ENCODE measurements around the gene FRMD4A. TPM values are rescaled to one million over a fixed set of nuclear protein-coding genes. Genes with fewer than 3 reads are reported as not detected.

Gene FRMD4A
- total and polyA plus RNA-seq, 7 donors = 3.0 to 27.8 (median 14.4) TPM

GRCh38 chr10:14134275-14134674, 196.4 kb downstream of the FRMD4A start:
- whole genome bisulfite sequencing, 2 donors = 78 to 86% methylated on average over 1 of the region's 1 CpG
- DNase-seq = no peak
- Histone ChIP-seq H3K9me3 (no peaks in the 10 kb centered on the region), H3K36me3 (no peaks in the 10 kb centered on the region), H3K4me3 (no peak overlapping the region), H3K4me1 (no peaks in the 10 kb centered on the region), H3K27me3 (no peaks in the 10 kb centered on the region), H3K27ac (no peak overlapping the region)
- TF ChIP-seq POLR2AphosphoS5 (IDR thresholded peaks at IDR 0.05) (no peak), POLR2A (IDR thresholded peaks at IDR 0.05) (no peak)
- intact Hi-C loops (cut with DNase I) = no loop called here

GRCh38 chr10:14131261-14131960, 199.3 kb downstream of the FRMD4A start:
- H3K9me3 ChIP-seq = no peaks in the 10 kb centered on the region
- intact Hi-C loops (cut with DNase I) = no loop called here
- no peaks in the 10 kb centered on the region for H3K27me3 ChIP-seq
- no peaks in the 10 kb centered on the region for H3K4me1 ChIP-seq
- no peaks in the 10 kb centered on the region for H3K36me3 ChIP-seq
- WGBS, 2 donors = 87 to 88% methylated on average over 14 of the region's 14 CpGs
- DNase-seq = no peak
- no peak overlapping the region for H3K4me3 ChIP-seq
- H3K27ac ChIP-seq = no peak overlapping the region
- TF ChIP-seq POLR2A (IDR thresholded peaks at IDR 0.05) (no peak), CTCF (IDR thresholded peaks at IDR 0.05) (no peak), EP300 (IDR thresholded peaks at IDR 0.05) (no peak), POLR2AphosphoS5 (IDR thresholded peaks at IDR 0.05) (no peak)

DNA sequence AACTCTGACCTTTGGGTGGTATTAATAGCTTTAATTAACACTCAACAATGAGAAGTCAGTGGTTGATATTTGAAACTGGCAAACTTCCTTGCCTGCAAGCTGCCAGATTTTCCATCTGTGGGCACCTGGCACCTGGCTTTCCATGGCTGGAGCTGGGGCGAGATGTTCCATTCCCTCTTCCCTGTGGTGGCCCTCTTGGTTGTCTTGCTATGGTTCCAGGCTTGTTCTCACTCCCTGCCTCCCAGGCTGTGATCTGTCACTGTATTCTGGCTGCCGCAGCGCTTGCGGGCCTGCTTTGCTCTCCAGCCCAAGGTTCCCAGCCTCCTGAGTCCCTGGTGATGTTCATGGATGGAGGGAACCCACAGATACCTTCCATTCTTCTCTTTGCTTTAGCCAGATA, 201.0 kb downstream of the FRMD4A start:
- DNase-seq = no peak
- TF ChIP-seq POLR2AphosphoS5 (IDR thresholded peaks at IDR 0.05) (no peak), EP300 (IDR thresholded peaks at IDR 0.05) (no peak), POLR2A (IDR thresholded peaks at IDR 0.05) (no peak), CTCF (IDR thresholded peaks at IDR 0.05) (no peak)
- 76 to 94% methylated on average over 4 of the region's 4 CpGs for WGBS, 2 donors
- no peaks in the 10 kb centered on the region for H3K27me3 ChIP-seq
- intact Hi-C loops (cut with DNase I) = no loop called here
- no peaks in the 10 kb centered on the region for H3K4me1 ChIP-seq
- H3K27ac ChIP-seq = no peak overlapping the region
- H3K9me3 ChIP-seq = no peaks in the 10 kb centered on the region
- no peak overlapping the region for H3K4me3 ChIP-seq
- H3K36me3 ChIP-seq = no peaks in the 10 kb centered on the region

- no peak overlapping the region for H3K4me3 ChIP-seq
- no peaks in the 10 kb centered on the region for H3K36me3 ChIP-seq
- TF ChIP-seq POLR2AphosphoS5 (IDR thresholded peaks at IDR 0.05) (no peak), EP300 (IDR thresholded peaks at IDR 0.05) (no peak), POLR2A (IDR thresholded peaks at IDR 0.05) (no peak), CTCF (IDR thresholded peaks at IDR 0.05) (no peak)
- no peaks in the 10 kb centered on the region for H3K4me1 ChIP-seq
- intact Hi-C loops (cut with DNase I) = no loop called here
- WGBS, 2 donors = 74 to 86% methylated on average over 8 of the region's 8 CpGs
- H3K9me3 ChIP-seq = no peaks in the 10 kb centered on the region
- no peak overlapping the region for H3K27ac ChIP-seq
- DNase-seq = no peak
- no peaks in the 10 kb centered on the region for H3K27me3 ChIP-seq
Observed at GRCh38 chr10:14128519-14128918, 202.2 kb downstream of the FRMD4A start.

DNA sequence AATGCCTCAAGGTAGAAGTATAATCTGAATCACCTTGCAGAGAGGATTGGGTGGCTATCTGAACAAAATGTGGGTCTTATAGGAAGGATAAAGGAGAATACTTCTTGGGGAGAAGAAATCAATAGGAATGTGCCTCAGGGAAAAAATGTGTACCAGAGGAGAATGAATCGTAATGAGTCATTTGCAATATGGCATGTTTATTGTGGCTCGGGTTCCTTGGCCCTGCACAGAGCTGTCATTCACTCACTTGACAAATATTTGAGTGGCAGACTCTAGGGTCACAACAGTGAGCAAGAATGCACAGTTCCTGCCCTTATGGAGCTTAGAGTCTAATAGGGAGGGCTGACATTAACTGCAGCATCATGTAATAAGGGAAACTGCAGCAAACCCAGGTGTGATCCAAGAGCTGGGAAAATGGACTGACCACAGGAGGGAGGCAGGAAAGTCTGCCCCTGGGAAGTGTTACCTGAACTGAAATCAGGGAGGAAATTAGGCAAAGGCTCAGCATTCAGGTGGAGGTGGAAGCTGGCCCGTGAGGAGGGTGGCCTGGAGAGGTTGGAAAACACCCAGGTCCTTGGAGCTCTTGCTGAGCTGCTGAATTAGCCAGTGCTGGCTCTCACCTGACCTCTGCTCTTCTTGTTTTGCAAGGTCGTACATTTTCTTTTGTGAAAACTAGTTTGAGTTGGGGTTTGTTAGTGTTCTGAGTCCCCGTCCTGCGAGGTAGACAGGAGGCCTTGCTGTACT, 203.9 kb downstream of the FRMD4A start:
- H3K27me3 ChIP-seq = no peaks in the 10 kb centered on the region
- DNase-seq = no peak
- no peak overlapping the region for H3K27ac ChIP-seq
- H3K4me3 ChIP-seq = no peak overlapping the region
- H3K36me3 ChIP-seq = no peaks in the 10 kb centered on the region
- no peak for TF ChIP-seq CTCF (IDR thresholded peaks at IDR 0.05)
- no peak for TF ChIP-seq EP300 (IDR thresholded peaks at IDR 0.05)
- no peak for TF ChIP-seq POLR2A (IDR thresholded peaks at IDR 0.05)
- no peak for TF ChIP-seq POLR2AphosphoS5 (IDR thresholded peaks at IDR 0.05)
- 65 to 85% methylated on average over 6 of the region's 6 CpGs for WGBS, 2 donors
- no peaks in the 10 kb centered on the region for H3K4me1 ChIP-seq
- H3K9me3 ChIP-seq = no peaks in the 10 kb centered on the region
- intact Hi-C loops (cut with DNase I) = no loop called here
